ENCODE data around the gene CAPNS1. TPM values are rescaled to one million over a fixed set of nuclear protein-coding genes. Genes with fewer than 3 reads are reported as not detected.

CAPNS1 gene
- total and polyA plus RNA-seq, 2 of the 4 experiments (the other 2 are of a cell fraction): 436 to 988 TPM

GRCh38 chr19:36140304-36141038 lies 605 bp downstream of the CAPNS1 start:
- TF ChIP-seq, protein P1, sequence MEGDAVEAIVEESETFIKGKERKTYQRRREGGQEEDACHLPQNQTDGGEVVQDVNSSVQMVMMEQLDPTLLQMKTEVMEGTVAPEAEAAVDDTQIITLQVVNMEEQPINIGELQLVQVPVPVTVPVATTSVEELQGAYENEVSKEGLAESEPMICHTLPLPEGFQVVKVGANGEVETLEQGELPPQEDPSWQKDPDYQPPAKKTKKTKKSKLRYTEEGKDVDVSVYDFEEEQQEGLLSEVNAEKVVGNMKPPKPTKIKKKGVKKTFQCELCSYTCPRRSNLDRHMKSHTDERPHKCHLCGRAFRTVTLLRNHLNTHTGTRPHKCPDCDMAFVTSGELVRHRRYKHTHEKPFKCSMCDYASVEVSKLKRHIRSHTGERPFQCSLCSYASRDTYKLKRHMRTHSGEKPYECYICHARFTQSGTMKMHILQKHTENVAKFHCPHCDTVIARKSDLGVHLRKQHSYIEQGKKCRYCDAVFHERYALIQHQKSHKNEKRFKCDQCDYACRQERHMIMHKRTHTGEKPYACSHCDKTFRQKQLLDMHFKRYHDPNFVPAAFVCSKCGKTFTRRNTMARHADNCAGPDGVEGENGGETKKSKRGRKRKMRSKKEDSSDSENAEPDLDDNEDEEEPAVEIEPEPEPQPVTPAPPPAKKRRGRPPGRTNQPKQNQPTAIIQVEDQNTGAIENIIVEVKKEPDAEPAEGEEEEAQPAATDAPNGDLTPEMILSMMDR (conservative IDR thresholded peaks at IDR 0.05; ENCODE audit: low read depth, low read length): no peak
- TF ChIP-seq MAZ (IDR thresholded peaks at IDR 0.05; ENCODE audit: borderline replicate concordance, low read depth, low read length): peak; percentile 31; the same call in 1 of the 2 replicates
- H3K36me3 ChIP-seq (ENCODE audit: control insufficient read depth, insufficient read depth, low read length): peaks cover 25% of the 10 kb centered on the region
- H3K4me1 ChIP-seq (ENCODE audit: control insufficient read depth, insufficient read depth, low read length): peaks cover 10% of the 10 kb centered on the region
- POLR2A ChIA-PET (ENCODE audit: unreplicated experiment): no interaction called here
- H2BK15ac ChIP-seq (ENCODE audit: low read depth, low read length): peak overlapping the region; percentile 59; the same call in 1 of the 3 replicates
- H3K14ac ChIP-seq (replicated peaks; ENCODE audit: low read depth, low read length): peak overlapping the region; percentile 98
- ATAC-seq (ENCODE audit: low read depth) (peak; percentile 21), DNase-seq (peak; percentile 52)
- peak overlapping the region; percentile 84 for H3K18ac ChIP-seq (ENCODE audit: low read depth, low read length)
- peak overlapping the region; percentile 96 for H2AFZ ChIP-seq (replicated peaks; ENCODE audit: low read length, poor library complexity)
- peak overlapping the region; percentile 96 for H3K4me3 ChIP-seq (ENCODE audit: insufficient read depth, low read depth, low read length)
- no peaks in the 10 kb centered on the region for H3K27me3 ChIP-seq (ENCODE audit: control insufficient read depth, insufficient read depth, low read length)
- intact Hi-C loops (cut with micrococcal nuclease): loop anchor here (2.0 kb wide), 1 partner anchor 26 kb away; the partner anchor contains the start of genes POLR2I and TBCB
- dilution Hi-C loops (cut with HindIII; ENCODE audit: low sequenced_read_pairs, unreplicated experiment): no loop called here
- peak overlapping the region; percentile 63 for H2BK120ac ChIP-seq (ENCODE audit: low read depth, low read length)
- peak overlapping the region; percentile 91 for H4K5ac ChIP-seq (ENCODE audit: low read depth, low read length)
- peak overlapping the region; percentile 94 for H3K56ac ChIP-seq (ENCODE audit: extremely low read depth, insufficient read depth, low read length)
- peak overlapping the region; percentile 93 to 94 for H4K8ac ChIP-seq (ENCODE audit: low read depth in 2 of 2, low read length in 2 of 2)
- H2AK5ac ChIP-seq (ENCODE audit: low read depth, low read length): peak overlapping the region; percentile 87
- peak overlapping the region; percentile 100 for H2AK9ac ChIP-seq (replicated peaks; ENCODE audit: low read depth, low read length, poor library complexity)
- peak overlapping the region; percentile 96 for H3K23ac ChIP-seq (ENCODE audit: low read depth, low read length)
- H3K4me2 ChIP-seq (ENCODE audit: low read depth, low read length): peak overlapping the region; percentile 74
- H3K4ac ChIP-seq (ENCODE audit: low read depth, low read length): peak overlapping the region; percentile 99
- H3K79me1 ChIP-seq (ENCODE audit: low read depth in 1 of 2, low read length in 2 of 2): peaks cover 32 to 45% of the 10 kb centered on the region in 2 experiments
- H3K9me1 ChIP-seq (ENCODE audit: insufficient read depth, low read length): peaks cover 9% of the 10 kb centered on the region
- in situ Hi-C loops (cut with MboI; ENCODE audit: low sequenced_read_pairs): no loop called here
- peaks cover 27% of the 10 kb centered on the region for H4K20me1 ChIP-seq (ENCODE audit: insufficient read depth, low read length)
- peak overlapping the region; percentile 93 for H4K91ac ChIP-seq (ENCODE audit: insufficient read depth, low read depth, low read length)
- BruUV-seq (replicated peaks): TSS peak; percentile 86
- peak overlapping the region; percentile 95 for H3K27ac ChIP-seq (ENCODE audit: insufficient read depth, low read length)
- CTCF ChIA-PET: interaction anchor here (1.4 kb wide), 1 partner anchor 11 kb away, joined by 3 read pairs; no protein-coding TSS in a partner anchor
- WGBS, 2 experiments (ENCODE audit: extremely low coverage in 2 of 2, insufficient read length in 1 of 2): 0% methylated on average over 7 of the region's 31 CpGs; no CpG with 5 or more reads in 1 of the 2 experiments
- H3K9me3 ChIP-seq (ENCODE audit: control insufficient read depth, insufficient read depth, low read length): no peaks in the 10 kb centered on the region
- H3K9ac ChIP-seq (ENCODE audit: low read depth, low read length): peak overlapping the region; percentile 99
- H2BK20ac ChIP-seq (ENCODE audit: low read depth, low read length): no peak overlapping the region
- peak overlapping the region; percentile 92 for H2BK5ac ChIP-seq (ENCODE audit: low read depth, low read length, poor library complexity, severe bottlenecking)
